ENCODE results near the gene SLC25A12. TPM values are rescaled to one million over a fixed set of nuclear protein-coding genes. Genes with fewer than 3 reads are reported as not detected.
"Not testable (repeated sequence)": the region's sequence is repeated elsewhere in the genome, so short reads cannot be mapped to it uniquely, and the experiment has no call there.

Gene SLC25A12
- total and polyA plus RNA-seq, 5 donors from 2014 or later, result 11.3 to 19.9 (median 12.4) TPM

- Mint-ChIP-seq H3K4me1 (peaks cover 0 to 6% (median 0%) of the 10 kb centered on the region in 4 donors), H3K4me3 (no peak overlapping the region), H3K27me3 (no peaks in the 10 kb centered on the region), H3K36me3 (peaks cover 36% of the 10 kb centered on the region), H3K9me3 (peaks cover 0 to 5% (median 1%) of the 10 kb centered on the region in 7 donors), H3K27ac (no peak overlapping the region)
- Histone ChIP-seq H3K27me3 (ENCODE audit: control insufficient read depth, insufficient read depth, low read length) (no peaks in the 10 kb centered on the region), H3K4me3 (ENCODE audit: low read depth, low read length) (no peak overlapping the region), H3K27ac (ENCODE audit: insufficient read depth, low read length, poor library complexity, severe bottlenecking) (no peak overlapping the region), H3K36me3 (ENCODE audit: control insufficient read depth, insufficient read depth, low read length) (peaks cover 8% of the 10 kb centered on the region), H3K4me1 (ENCODE audit: control insufficient read depth, insufficient read depth, low read length, poor library complexity, severe bottlenecking) (no peaks in the 10 kb centered on the region), H3K9me3 (ENCODE audit: control insufficient read depth in 2 of 2, low read length in 2 of 2) (no peaks in the 10 kb centered on the region)
- no peak for DNase-seq
- no peak for ATAC-seq (ENCODE audit: low read depth in 2 of 2)
These were observed 130.4 kb downstream of the SLC25A12 start for GRCh38 chr2:171763602-171764001.

- no peaks in the 10 kb centered on the region for H3K27me3 ChIP-seq (ENCODE audit: control insufficient read depth, insufficient read depth, low read length)
- Mint-ChIP-seq H3K36me3 (peaks cover 42% of the 10 kb centered on the region), H3K27me3 (no peaks in the 10 kb centered on the region), H3K9me3 (peaks cover 0 to 9% (median 2%) of the 10 kb centered on the region in 7 donors), H3K4me3 (no peak overlapping the region), H3K4me1 (peaks cover 0 to 6% (median 0%) of the 10 kb centered on the region in 4 donors), H3K27ac (peak overlapping the region in 1 of 3 donors; percentile 34)
- no peaks in the 10 kb centered on the region for H3K9me3 ChIP-seq (ENCODE audit: control insufficient read depth in 2 of 2, low read length in 2 of 2)
- no peak overlapping the region for H3K4me3 ChIP-seq (ENCODE audit: low read depth, low read length)
- no peaks in the 10 kb centered on the region for H3K4me1 ChIP-seq (ENCODE audit: control insufficient read depth, insufficient read depth, low read length, poor library complexity, severe bottlenecking)
- H3K27ac ChIP-seq (ENCODE audit: insufficient read depth, low read length, poor library complexity, severe bottlenecking), result no peak overlapping the region
- DNase-seq (no peak), ATAC-seq (ENCODE audit: low read depth in 2 of 2) (no peak)
- peaks cover 8% of the 10 kb centered on the region for H3K36me3 ChIP-seq (ENCODE audit: control insufficient read depth, insufficient read depth, low read length)
These were observed 131.0 kb downstream of the SLC25A12 start for GRCh38 chr2:171762879-171763573.

GRCh38 chr2:171761176-171761575 is 132.9 kb downstream of the SLC25A12 start:
- not testable (repeated sequence) for H3K36me3 ChIP-seq (ENCODE audit: control insufficient read depth, insufficient read depth, low read length); H3K4me3 ChIP-seq (ENCODE audit: low read depth, low read length); H3K4me3 Mint-ChIP-seq; H3K27ac ChIP-seq (ENCODE audit: insufficient read depth, low read length, poor library complexity, severe bottlenecking); H3K27me3 Mint-ChIP-seq; DNase-seq; H3K4me1 Mint-ChIP-seq; H3K27me3 ChIP-seq (ENCODE audit: control insufficient read depth, insufficient read depth, low read length); ATAC-seq (ENCODE audit: low read depth in 2 of 2); H3K4me1 ChIP-seq (ENCODE audit: control insufficient read depth, insufficient read depth, low read length, poor library complexity, severe bottlenecking); H3K27ac Mint-ChIP-seq; H3K9me3 ChIP-seq (ENCODE audit: control insufficient read depth in 2 of 2, low read length in 2 of 2)
- Mint-ChIP-seq H3K36me3 (peaks cover 50% of the 10 kb centered on the region), H3K9me3 (peaks cover 0 to 11% (median 2%) of the 10 kb centered on the region in 7 donors)

- H3K36me3 Mint-ChIP-seq, result peaks cover 54% of the 10 kb centered on the region
- H3K27me3 ChIP-seq (ENCODE audit: control insufficient read depth, insufficient read depth, low read length); ATAC-seq (ENCODE audit: low read depth in 2 of 2); H3K9me3 ChIP-seq (ENCODE audit: control insufficient read depth in 2 of 2, low read length in 2 of 2); H3K27ac ChIP-seq (ENCODE audit: insufficient read depth, low read length, poor library complexity, severe bottlenecking); H3K27me3 Mint-ChIP-seq; H3K4me3 ChIP-seq (ENCODE audit: low read depth, low read length); H3K4me3 Mint-ChIP-seq; H3K4me1 ChIP-seq (ENCODE audit: control insufficient read depth, insufficient read depth, low read length, poor library complexity, severe bottlenecking); H3K36me3 ChIP-seq (ENCODE audit: control insufficient read depth, insufficient read depth, low read length); DNase-seq: not testable (repeated sequence)
- peaks cover 0 to 14% (median 0%) of the 10 kb centered on the region in 4 donors for H3K4me1 Mint-ChIP-seq
- H3K27ac Mint-ChIP-seq, result peak overlapping the region in 1 of 3 donors; percentile 45
- H3K9me3 Mint-ChIP-seq, result peaks cover 0 to 15% (median 2%) of the 10 kb centered on the region in 7 donors
These were observed 135.3 kb downstream of the SLC25A12 start for GRCh38 chr2:171758762-171759161.

GRCh38 chr2:171754254-171754939 is 139.6 kb downstream of the SLC25A12 start:
- no peak for ATAC-seq (ENCODE audit: low read depth in 2 of 2)
- no peaks in the 10 kb centered on the region for H3K27me3 Mint-ChIP-seq
- H3K9me3 Mint-ChIP-seq, result peaks cover 0 to 11% (median 0%) of the 10 kb centered on the region in 7 donors
- H3K36me3 ChIP-seq (ENCODE audit: control insufficient read depth, insufficient read depth, low read length), result peaks cover 28% of the 10 kb centered on the region
- no peaks in the 10 kb centered on the region for H3K27me3 ChIP-seq (ENCODE audit: control insufficient read depth, insufficient read depth, low read length)
- peak overlapping the region in 1 of 4 donors; percentile 29 for H3K4me3 Mint-ChIP-seq
- DNase-seq, result peak in 1 of 3 donors; percentile 6
- no peak overlapping the region for H3K27ac Mint-ChIP-seq
- H3K4me1 ChIP-seq (ENCODE audit: control insufficient read depth, insufficient read depth, low read length, poor library complexity, severe bottlenecking), result no peaks in the 10 kb centered on the region
- H3K9me3 ChIP-seq (ENCODE audit: control insufficient read depth in 2 of 2, low read length in 2 of 2), result no peaks in the 10 kb centered on the region
- H3K4me1 Mint-ChIP-seq, result peaks cover 0 to 7% (median 2%) of the 10 kb centered on the region in 4 donors
- H3K27ac ChIP-seq (ENCODE audit: insufficient read depth, low read length, poor library complexity, severe bottlenecking), result no peak overlapping the region
- no peak overlapping the region for H3K4me3 ChIP-seq (ENCODE audit: low read depth, low read length)
- H3K36me3 Mint-ChIP-seq, result peaks cover 43% of the 10 kb centered on the region

GRCh38 chr2:171747371-171747770 is 146.7 kb downstream of the SLC25A12 start:
- no peak overlapping the region for H3K27ac ChIP-seq (ENCODE audit: insufficient read depth, low read length, poor library complexity, severe bottlenecking)
- ATAC-seq (ENCODE audit: low read depth in 2 of 2) (no peak), DNase-seq (no peak)
- no peaks in the 10 kb centered on the region for H3K9me3 Mint-ChIP-seq
- H3K4me3 ChIP-seq (ENCODE audit: low read depth, low read length), result no peak overlapping the region
- H3K36me3 Mint-ChIP-seq, result peaks cover 41% of the 10 kb centered on the region
- no peaks in the 10 kb centered on the region for H3K27me3 ChIP-seq (ENCODE audit: control insufficient read depth, insufficient read depth, low read length)
- H3K36me3 ChIP-seq (ENCODE audit: control insufficient read depth, insufficient read depth, low read length), result peaks cover 78% of the 10 kb centered on the region
- peaks cover 0 to 6% (median 0%) of the 10 kb centered on the region in 4 donors for H3K4me1 Mint-ChIP-seq
- no peak overlapping the region for H3K4me3 Mint-ChIP-seq
- no peak overlapping the region for H3K27ac Mint-ChIP-seq
- H3K4me1 ChIP-seq (ENCODE audit: control insufficient read depth, insufficient read depth, low read length, poor library complexity, severe bottlenecking), result no peaks in the 10 kb centered on the region
- H3K9me3 ChIP-seq (ENCODE audit: control insufficient read depth in 2 of 2, low read length in 2 of 2), result no peaks in the 10 kb centered on the region
- H3K27me3 Mint-ChIP-seq, result no peaks in the 10 kb centered on the region

GRCh38 chr2:171745806-171746205 is 148.2 kb downstream of the SLC25A12 start:
- H3K4me1 Mint-ChIP-seq, result peaks cover 3 to 9% (median 6%) of the 10 kb centered on the region in 4 donors
- H3K27me3 ChIP-seq (ENCODE audit: control insufficient read depth, insufficient read depth, low read length), result no peaks in the 10 kb centered on the region

More at GRCh38 chr2:171745806-171746205, 148.2 kb downstream of the SLC25A12 start:
- H3K27me3 Mint-ChIP-seq, result no peaks in the 10 kb centered on the region
- H3K36me3 ChIP-seq (ENCODE audit: control insufficient read depth, insufficient read depth, low read length), result peaks cover 73% of the 10 kb centered on the region
- no peaks in the 10 kb centered on the region for H3K9me3 ChIP-seq (ENCODE audit: control insufficient read depth in 2 of 2, low read length in 2 of 2)
- no peak overlapping the region for H3K27ac ChIP-seq (ENCODE audit: insufficient read depth, low read length, poor library complexity, severe bottlenecking)
- H3K4me3 Mint-ChIP-seq, result no peak overlapping the region
- no peak overlapping the region for H3K4me3 ChIP-seq (ENCODE audit: low read depth, low read length)
- H3K4me1 ChIP-seq (ENCODE audit: control insufficient read depth, insufficient read depth, low read length, poor library complexity, severe bottlenecking), result no peaks in the 10 kb centered on the region
- no peaks in the 10 kb centered on the region for H3K9me3 Mint-ChIP-seq
- H3K27ac Mint-ChIP-seq, result no peak overlapping the region
- no peak for ATAC-seq (ENCODE audit: low read depth in 2 of 2)
- no peak for DNase-seq
- peaks cover 51% of the 10 kb centered on the region for H3K36me3 Mint-ChIP-seq

Measured in CD4-positive, CD25-positive, alpha-beta regulatory T cell (primary cell).